Measurements from ENCODE around the gene BRD1. TPM values are rescaled to one million over a fixed set of nuclear protein-coding genes. Genes with fewer than 3 reads are reported as not detected.
A peak's percentile ranks its signal among the peaks of the same experiment; 100 is the strongest.

BRD1 gene
- total and polyA plus RNA-seq, 7 donors = 7.9 to 22.9 (median 16.9) TPM

DNA sequence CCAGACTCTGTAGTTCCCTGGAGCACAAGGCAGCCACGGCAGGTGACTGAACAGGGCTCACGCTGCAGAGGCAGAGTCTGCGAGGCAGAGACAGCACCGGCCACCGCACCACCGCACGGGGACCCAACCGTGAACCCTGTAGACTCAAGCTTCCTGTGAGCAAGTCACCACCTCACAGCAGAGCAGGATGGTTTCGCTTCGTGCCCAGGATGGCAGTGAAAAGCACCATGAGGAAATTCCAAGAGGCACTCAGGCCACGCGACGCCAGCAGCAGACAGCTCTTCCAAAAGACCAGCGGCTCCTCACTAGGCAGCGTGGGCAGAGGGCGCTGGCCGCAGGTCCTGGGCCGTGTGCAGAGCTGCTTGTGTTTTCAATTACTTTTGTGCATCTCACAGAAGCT lies 24.5 kb downstream of the BRD1 start:
- DNase-seq (no peak), ATAC-seq (no peak)
- H3K9me3 ChIP-seq = no peaks in the 10 kb centered on the region
- 92 to 94% (median 93%) methylated on average over 18 of the region's 18 CpGs for WGBS, 3 donors
- H3K36me3 ChIP-seq (ENCODE audit: insufficient read depth in 1 of 2, low read depth in 1 of 2) = peaks cover 0 to 31% of the 10 kb centered on the region in 2 donors
- TF ChIP-seq CTCF (IDR thresholded peaks at IDR 0.05) = no peak
- peaks cover 36% of the 10 kb centered on the region for H3K4me1 ChIP-seq
- no peak overlapping the region for H3K4me3 ChIP-seq
- no peak overlapping the region for H3K27ac ChIP-seq
- intact Hi-C loops (cut with DNase I) = no loop called here
- H3K27me3 ChIP-seq (ENCODE audit: insufficient read depth in 3 of 3, low read length in 2 of 3) = no peaks in the 10 kb centered on the region

DNA sequence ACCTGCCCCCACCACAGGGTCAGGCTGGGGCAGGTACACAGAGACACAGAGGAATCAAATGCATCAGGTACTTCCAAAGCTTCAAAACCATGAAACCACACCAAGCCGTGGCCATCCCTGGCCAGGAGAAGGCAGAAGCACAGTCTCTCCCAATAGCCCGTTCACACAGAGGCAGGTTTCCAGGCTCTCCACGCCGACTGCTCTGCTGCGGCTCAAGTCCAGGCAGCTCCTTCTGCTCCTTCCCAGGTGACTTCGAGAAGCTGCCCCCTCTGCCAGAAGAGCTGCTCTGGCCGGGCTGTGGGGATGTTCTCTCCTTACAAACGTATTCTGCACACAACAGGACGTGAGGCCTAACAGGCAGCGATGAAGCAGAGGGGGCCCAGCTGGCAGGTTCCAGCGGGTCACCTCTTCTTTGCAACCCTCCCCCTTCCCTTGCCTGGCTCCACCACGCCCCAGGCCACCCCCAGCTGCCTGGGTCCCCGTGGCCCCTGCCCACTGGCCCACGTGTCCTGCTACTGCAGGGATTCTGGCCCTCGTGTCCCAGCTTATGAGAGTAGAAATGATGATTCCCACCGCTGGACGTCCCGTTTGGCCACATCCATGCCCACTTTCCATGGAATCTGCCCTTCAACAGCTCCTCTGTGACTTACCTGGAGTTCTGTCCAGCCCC lies 26.1 kb downstream of the BRD1 start:
- DNase-seq (no peak), ATAC-seq (no peak)
- 69 to 83% (median 79%) methylated on average over 18 of the region's 18 CpGs for WGBS, 3 donors
- Histone ChIP-seq H3K27ac (peak overlapping the region; percentile 16), H3K36me3 (ENCODE audit: insufficient read depth in 1 of 2, low read depth in 1 of 2) (peaks cover 0 to 47% of the 10 kb centered on the region in 2 donors), H3K4me3 (no peak overlapping the region), H3K4me1 (peaks cover 35% of the 10 kb centered on the region), H3K27me3 (ENCODE audit: insufficient read depth in 3 of 3, low read length in 2 of 3) (no peaks in the 10 kb centered on the region), H3K9me3 (no peaks in the 10 kb centered on the region)
- intact Hi-C loops (cut with DNase I) = no loop called here
- TF ChIP-seq CTCF (IDR thresholded peaks at IDR 0.05) = no peak

- intact Hi-C loops (cut with DNase I) = no loop called here
- peak overlapping the region; percentile 16 for H3K27ac ChIP-seq
- H3K9me3 ChIP-seq = no peaks in the 10 kb centered on the region
- WGBS, 3 donors = 54 to 73% (median 57%) methylated on average over 29 of the region's 29 CpGs
- peaks cover 0 to 56% of the 10 kb centered on the region in 2 donors for H3K36me3 ChIP-seq (ENCODE audit: insufficient read depth in 1 of 2, low read depth in 1 of 2)
- peaks cover 29% of the 10 kb centered on the region for H3K4me1 ChIP-seq
- peak; percentile 53 to 65 (median 58) for ATAC-seq
- H3K4me3 ChIP-seq = peak overlapping the region; percentile 30
- DNase-seq = no peak
- no peaks in the 10 kb centered on the region for H3K27me3 ChIP-seq (ENCODE audit: insufficient read depth in 3 of 3, low read length in 2 of 3)
- peak; percentile 18 for TF ChIP-seq CTCF (IDR thresholded peaks at IDR 0.05)
Observed at GRCh38 chr22:49800408-49801238, 27.1 kb downstream of the BRD1 start.

DNA sequence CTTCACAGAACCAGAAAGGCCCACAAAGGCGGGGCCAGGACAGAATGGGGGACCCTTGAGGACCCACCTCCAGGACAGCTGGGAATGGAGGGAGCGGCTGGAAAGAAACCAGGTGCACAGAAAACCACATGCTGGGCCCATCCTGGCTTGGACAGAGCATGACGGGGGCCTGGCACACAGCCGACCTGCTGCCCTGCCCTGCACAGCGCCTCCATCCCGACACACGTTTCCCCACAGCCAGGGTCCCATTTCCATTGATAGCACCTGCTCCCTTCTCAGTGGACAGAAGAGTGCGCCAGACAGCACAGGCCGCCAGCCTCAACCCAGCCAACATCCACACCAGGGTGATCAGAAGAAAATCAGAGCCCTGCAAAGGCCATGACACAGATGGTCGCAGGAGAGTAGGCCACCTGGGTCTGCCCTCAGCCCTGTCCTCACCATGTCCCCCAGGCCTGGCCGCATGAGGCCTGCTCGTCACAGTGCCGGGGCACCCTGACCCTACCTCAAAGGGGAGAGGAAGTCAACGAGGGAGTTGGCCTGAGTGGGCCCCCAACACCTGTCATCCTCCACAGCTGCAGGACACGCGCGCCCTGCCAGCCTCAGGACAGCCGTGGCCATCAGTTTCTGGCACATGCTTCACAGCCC lies 28.1 kb downstream of the BRD1 start:
- Histone ChIP-seq H3K36me3 (ENCODE audit: insufficient read depth in 1 of 2, low read depth in 1 of 2) (peaks cover 0 to 63% of the 10 kb centered on the region in 2 donors), H3K4me1 (peaks cover 23% of the 10 kb centered on the region), H3K27ac (no peak overlapping the region), H3K4me3 (no peak overlapping the region), H3K27me3 (ENCODE audit: insufficient read depth in 3 of 3, low read length in 2 of 3) (no peaks in the 10 kb centered on the region), H3K9me3 (no peaks in the 10 kb centered on the region)
- no peak for TF ChIP-seq CTCF (IDR thresholded peaks at IDR 0.05)
- peak; percentile 12 to 34 (median 21) for ATAC-seq
- intact Hi-C loops (cut with DNase I) = no loop called here
- WGBS, 3 donors = 54 to 75% (median 54%) methylated on average over 18 of the region's 18 CpGs
- no peak for DNase-seq
